ENCODE results near the gene BEND7.

GRCh38 chr10:13563481-13564445, 34.9 kb upstream of the BEND7 start:
- TF ChIP-seq CTCF (conservative IDR thresholded peaks at IDR 0.05; ENCODE audit: low read depth, low read length) (no peak), EZH2 (IDR thresholded peaks at IDR 0.05; ENCODE audit: borderline replicate concordance, low read depth, low read length, poor library complexity, severe bottlenecking) (no peak)
